SU-DHL-6 (cell line): ENCODE results near the gene ATP6V0B.

Source experiments
- CTCF ChIP-seq: fragments of 200-600 bp; sonication (generic); IDR thresholded peaks from one replicate; pipeline ENCODE4 v1.5.1; 2017; ENCODE audit warnings: antibody characterized with exemption, mild to moderate bottlenecking, low read length, moderate library complexity; ENCODE audit not compliant: insufficient read depth, poor library complexity, severe bottlenecking
- EZH2phosphoT487 ChIP-seq: fragments of 200-600 bp; sonication (generic), shearing (Covaris generic); conservative IDR thresholded peaks from 2 replicates; pipeline ENCODE4 v1.6.1; 2018; ENCODE audit warnings: mild to moderate bottlenecking, antibody characterized with exemption, low read length, moderate library complexity, mixed read lengths

DNA sequence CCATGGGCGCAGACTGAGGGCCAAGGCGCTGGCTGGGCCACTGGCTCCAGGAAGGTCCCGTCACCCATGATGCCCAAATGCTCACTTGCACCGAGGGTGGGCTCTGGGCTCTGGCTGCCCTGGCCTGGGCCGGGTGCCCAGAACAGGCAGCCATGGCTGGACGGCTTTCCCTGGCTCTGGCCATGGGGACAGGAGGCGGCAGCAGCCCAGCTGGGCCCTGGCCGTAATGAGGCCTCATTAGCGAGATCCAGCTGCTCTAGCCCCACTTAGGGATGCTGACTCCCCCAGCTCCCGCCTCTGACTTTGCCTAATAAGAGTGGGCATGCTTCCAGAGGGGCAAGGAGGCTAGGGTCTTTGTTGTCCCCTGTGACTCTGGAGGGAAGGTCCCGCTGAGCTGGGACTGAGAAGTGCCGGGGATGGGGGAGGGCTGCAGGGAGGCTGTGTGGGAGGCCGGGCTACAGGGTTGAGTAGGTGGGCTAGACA, 44.7 kb downstream of the ATP6V0B start:
- TF ChIP-seq CTCF (no peak), EZH2phosphoT487 (no peak)
